DMS153 treated with DMSO at 0.1 percent for 48 hours (cell line): ENCODE results near the gene TVP23A.

Source experiments
- DNase-seq: peaks from one replicate; lab custom pipeline; 2025; ENCODE audit not compliant: unreplicated experiment; lab: John Stamatoyannopoulos, UW

TVP23A gene

GRCh38 chr16:10817963-10818941 is at the start of gene TVP23A:
TVP23A (minus strand) TSS chr16:10818794; CDS start chr16:10818493, 301 bp downstream.
- DNase-seq, result no peak

DNA sequence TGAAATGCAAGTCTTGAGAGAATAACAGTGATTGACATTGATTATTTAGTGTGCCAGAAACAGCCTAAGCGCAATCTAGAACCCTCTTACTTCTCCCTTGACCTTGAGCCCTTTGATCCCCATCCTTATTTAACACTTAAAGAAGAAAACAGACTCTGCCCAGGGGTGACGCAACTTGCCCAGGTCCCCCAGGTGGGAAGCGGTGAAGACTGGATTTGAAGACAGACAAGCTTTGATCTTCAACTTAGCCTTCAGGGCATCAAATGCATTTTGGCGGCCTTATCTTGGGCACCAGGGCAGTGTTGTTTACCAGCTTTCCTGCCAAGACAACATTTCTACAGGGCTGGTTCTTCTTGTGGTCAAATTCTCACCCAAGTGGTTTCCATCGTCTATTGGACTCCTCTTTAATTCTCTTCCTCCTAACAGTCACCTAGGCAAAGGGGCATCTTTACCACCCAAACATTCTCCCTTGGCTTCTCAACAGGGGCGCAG is 49.6 kb upstream of the TVP23A start:
- DNase-seq, result no peak

DNA sequence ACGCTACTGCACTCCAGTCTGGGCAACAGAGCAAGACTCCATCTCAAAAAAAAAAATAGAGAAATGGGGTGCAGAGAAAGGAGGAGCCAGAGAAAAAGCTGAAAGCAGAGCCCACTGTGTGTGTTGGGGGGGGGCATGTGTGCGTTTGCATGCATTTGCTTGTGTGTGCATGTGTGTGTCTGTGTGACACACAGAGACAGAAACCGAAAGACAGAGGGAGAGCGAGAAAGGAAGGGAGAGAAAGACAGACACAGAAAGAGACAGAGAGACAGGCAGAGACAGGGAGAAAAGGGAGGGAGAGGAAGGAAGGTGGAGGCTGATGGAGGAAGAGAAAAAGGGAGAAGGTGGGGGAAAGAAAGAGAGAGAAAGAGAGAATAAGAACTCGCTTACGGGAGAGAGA is 48.6 kb upstream of the TVP23A start:
- no peak for DNase-seq

DNA sequence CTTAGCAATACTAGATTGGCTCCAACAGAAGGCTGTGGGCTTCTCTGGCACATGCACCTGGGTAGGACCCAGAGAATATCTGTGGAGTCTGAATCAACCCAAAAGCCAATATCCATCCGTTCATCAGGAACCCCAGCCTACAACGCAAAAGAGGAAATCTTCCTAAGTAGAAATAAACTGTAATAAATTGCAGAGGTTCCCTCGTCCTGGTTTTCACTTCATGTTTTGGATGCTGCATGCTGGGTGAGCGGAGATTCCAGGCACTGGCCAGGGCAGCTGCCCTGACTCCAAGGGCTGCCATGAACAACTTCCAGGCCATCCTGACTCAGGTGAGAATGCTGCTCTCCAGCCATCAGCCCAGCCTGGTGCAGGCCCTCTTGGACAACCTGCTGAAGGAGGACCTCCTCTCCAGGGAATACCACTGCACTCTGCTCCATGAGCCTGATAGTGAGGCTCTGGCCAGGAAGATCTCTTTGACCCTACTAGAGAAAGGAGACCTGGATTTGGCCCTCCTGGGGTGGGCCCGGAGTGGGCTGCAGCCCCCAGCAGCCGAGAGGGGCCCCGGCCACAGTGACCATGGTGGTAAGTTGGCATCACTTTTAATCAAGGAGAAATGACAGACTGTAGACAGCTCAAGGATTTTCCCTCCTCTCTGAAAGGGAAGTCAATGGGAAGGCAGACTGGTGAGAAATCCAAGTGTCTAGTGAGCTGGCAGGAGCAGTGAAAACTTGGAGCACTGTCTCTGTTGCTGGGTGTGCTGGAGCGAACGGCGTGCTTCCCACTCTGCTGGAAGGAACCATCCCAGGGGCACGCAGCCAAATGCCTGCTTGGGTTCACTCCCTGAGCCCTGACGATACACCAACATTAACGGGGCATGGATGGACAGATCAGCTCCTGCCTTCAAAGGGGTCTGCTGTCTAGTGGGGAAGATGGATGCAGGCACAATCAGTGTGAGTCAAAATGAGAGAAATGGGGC is 47.7 kb upstream of the TVP23A start:
- DNase-seq, result no peak

GRCh38 chr16:10862438-10862837 is 43.8 kb upstream of the TVP23A start:
- no peak for DNase-seq

DNA sequence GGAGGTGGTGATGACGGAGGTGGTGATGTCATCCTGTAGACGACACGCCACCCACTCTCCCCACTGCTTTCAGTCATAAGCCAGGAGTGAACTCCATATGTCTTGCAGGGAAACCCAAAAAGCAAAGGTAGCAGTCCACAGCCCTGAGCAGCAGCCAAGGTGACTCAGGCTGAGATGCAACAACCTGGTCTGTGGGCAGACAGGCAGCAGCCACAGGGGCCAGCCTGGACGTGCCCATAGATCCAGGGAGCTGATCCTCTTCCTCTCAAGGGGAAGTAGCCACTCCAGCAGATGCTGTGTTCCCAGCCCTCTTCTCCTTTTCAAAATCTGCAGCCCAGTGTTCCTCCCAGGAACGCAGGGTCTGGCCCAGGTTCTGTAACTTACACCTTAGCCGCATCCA is 41.1 kb upstream of the TVP23A start:
- DNase-seq, result no peak

DNA sequence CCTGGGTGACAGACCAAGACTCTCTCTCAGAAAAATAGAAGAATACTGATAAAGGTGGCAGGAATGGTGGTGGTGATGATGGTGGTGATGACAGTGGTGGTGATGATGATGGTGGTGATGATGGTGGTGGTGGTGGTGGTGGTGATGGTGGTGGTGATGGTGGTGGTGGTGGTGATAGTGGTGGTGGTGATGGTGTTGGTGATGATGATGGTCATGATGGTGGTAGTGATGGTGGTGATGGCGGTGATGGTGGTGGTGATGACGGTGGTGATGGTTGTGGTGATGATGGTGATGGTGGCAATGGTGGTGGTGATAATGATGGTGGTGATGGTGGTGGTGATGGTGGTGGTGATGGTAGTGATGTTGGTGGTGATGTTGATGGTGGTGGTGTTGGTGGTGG is 40.4 kb upstream of the TVP23A start:
- no peak for DNase-seq

- no peak for DNase-seq
Measured at GRCh38 chr16:10858203-10858602, 39.6 kb upstream of the TVP23A start.

- DNase-seq, result no peak
Measured at GRCh38 chr16:10856042-10856441, 37.4 kb upstream of the TVP23A start.

DNA sequence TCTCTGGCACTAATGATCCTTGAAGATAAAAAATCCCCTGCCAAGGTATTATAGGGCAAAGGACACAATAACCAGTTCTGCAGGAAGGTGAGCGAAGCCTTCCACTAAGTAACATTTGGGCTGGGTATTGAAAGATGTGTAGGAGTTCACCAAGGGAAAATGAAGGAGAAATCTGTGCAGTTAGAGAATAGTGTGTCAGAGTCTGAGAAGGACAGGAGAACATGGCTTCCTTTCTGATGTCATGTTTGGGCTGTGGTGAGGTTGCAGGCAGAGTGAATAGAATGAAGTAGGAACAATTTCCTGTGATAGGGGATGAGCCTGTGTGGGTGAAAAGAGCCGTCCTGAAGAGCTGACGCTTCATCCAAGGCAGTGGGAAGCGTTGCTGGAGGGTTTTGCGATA is 34.4 kb upstream of the TVP23A start:
- DNase-seq, result no peak

DNA sequence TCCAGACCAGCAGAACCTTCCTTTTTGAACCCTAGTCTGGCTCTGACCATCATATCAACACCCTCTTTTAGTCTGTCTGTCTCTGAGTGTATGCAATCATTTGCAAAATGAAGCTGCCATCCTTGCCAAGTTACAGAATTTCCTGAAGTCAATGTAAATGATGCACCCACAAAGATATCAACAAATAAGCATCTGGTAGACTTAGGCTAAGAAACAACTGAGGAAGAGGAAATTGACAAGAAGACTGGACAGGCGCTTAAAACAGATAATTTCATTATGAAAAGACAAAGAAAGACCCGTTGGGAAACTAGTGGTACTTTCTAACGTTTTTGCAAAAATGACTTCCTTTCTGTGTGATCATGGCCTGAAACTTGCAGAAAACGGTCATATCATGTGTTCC is 33.7 kb upstream of the TVP23A start:
- no peak for DNase-seq

- no peak for DNase-seq
Measured at GRCh38 chr16:10851512-10851911, 32.9 kb upstream of the TVP23A start.

DNA sequence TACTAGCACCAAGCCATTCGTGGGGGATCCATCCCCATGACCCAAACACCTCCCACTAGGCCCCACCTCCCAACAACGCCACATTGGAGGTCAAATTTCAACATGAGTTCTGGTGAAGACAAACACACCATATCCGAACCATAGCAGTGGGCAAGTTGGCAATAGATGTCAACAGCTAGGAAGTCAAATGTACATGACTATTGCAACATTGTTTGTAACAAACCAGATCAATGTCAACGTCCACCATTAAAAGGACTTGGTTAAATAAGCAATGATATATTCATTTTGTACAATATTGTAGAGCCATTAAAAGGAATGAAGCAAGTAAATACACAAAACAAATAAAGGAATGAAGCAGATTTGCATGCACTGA is 31.9 kb upstream of the TVP23A start:
- no peak for DNase-seq

- no peak for DNase-seq
Measured at GRCh38 chr16:10849736-10850477, 31.3 kb upstream of the TVP23A start.

DNA sequence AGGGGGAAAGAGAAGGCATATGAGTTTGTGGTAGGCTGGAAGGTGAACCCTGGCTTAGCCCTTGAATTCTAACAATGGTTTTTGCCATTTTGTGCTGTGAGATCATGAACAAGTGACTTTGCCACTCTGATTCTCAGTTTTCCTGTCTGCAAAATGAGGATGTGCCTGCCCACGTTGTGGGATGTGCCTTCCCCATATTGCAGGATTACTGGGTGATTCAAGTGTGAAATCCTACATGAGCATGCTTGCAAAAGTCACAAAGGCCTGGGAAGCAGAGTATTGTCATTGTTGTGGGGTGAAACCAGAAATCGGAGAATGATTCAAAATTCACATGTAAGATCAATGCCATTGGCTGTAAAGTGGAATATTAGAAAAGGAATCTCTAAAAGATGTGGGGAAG is 28.6 kb upstream of the TVP23A start:
- DNase-seq, result no peak

- no peak for DNase-seq
Measured at GRCh38 chr16:10846213-10846998, 27.8 kb upstream of the TVP23A start.

DNA sequence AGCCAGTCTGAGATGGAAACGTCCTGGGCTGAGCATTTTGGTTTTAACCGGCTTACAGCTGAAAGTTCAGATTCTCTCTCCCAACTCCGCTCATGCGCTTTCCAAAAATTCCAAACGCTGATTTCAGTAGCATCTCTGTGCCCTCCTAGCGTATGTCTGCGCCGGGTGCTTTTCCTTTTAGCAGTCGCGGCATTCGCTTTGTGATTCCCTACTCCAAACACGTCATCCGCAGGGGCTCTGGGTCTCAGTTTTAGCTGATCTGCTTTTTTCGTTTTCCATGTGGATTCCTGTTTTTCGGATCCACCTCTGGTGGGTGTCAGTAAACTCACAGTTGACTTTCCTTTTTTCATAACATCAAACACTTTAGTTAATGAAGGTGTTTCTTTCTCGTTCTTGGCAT is 22.1 kb upstream of the TVP23A start:
- DNase-seq, result no peak

GRCh38 chr16:10839279-10839666 is 20.7 kb upstream of the TVP23A start:
- no peak for DNase-seq

DNA sequence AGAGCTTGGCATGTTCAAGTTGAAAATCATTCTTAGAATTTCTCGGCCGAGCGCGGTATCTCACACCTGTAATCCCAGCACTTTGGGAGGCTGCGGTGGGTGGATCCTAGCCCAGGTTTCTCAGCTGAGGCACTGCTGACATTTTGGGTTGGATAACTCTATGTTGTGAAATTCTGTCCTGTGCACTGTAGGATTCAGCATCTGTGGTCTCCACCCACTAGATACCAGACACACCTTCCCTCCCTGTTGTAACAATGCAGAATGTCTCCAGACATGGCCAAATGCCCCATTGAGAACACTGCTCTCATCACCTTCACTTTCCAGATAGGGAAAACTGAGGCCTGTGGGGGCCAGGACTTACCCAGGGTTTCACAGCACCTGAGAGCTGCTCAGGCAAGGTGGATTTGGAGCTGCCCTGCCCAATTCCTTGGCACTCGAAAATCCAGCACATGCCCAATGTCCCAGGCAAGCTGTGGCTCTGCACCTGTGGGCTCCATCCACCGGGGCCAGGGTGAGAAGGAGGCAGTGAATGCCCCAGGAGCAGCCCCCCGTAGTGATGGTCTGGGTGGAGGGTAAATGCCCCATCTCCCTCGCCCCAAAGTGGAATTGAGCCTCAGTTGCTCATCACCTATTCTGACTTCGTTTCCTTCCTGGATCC is 20.2 kb upstream of the TVP23A start:
- no peak for DNase-seq
